K562 (cell line): ENCODE data around the gene ARL11. TPM values are rescaled to one million over a fixed set of nuclear protein-coding genes. Genes with fewer than 3 reads are reported as not detected.

Experiments used
- ATAC-seq: fragments of 200-7000 bp; cut with Tn5 transposase; 3 replicates; pipeline ENCODE4 v1.9.1; 2020; ENCODE audit warnings: moderate library complexity
- BruUV-seq: library from RNA; stranded (reverse); fragments of 400-500 nt; replicated peaks from 2 replicates; lab custom pipeline; 2021; lab: Mats Ljungman, UMichigan
- CTCF ChIA-PET: fragments of 300-600 bp; formaldehyde crosslinking; extraction: SDS; loops from one replicate; lab custom pipeline; 2021; ENCODE audit warnings: low intra/inter-chr PET ratio; lab: Yijun Ruan, JAX
- POLR2A ChIA-PET: fragments of 300-600, 350-650 bp; sonication (Branson Sonifier 250); formaldehyde crosslinking; extraction: SDS; loops from one replicate; lab custom pipeline; 2021; ENCODE audit warnings: antibody characterized with exemption, inconsistent platforms; lab: Yijun Ruan, JAX
- DNase-seq, 4 experiments: peaks; one replicate each; pipeline versions ENCODE4 v3.0.0 to v3.0.0-alpha.2; 2011 to 2018; ENCODE audit warnings: low spot score in 3 of 4, mixed read lengths in 3 of 4; ENCODE audit errors: extremely low read depth in 1 of 4
- FAIRE-seq: peaks from 2 replicates; lab custom pipeline; 2011; peaks lifted over from hg19 to GRCh38; lab: Jason Lieb, UNC
- H2AFZ ChIP-seq: 2 replicates; pipeline ENCODE4 v1.6.0; 2011; ENCODE audit warnings: low read depth, low read length, control low read depth, inconsistent platforms
- H3K27ac ChIP-seq: fragments of 200-600 bp; 3 replicates; pipeline ENCODE4 v1.8.0; 2011; ENCODE audit warnings: low read depth, mild to moderate bottlenecking, control low read depth, inconsistent platforms, low read length, moderate library complexity, mixed read lengths; ENCODE audit errors: extremely low read depth
- H3K27me3 ChIP-seq, 2 experiments: fragments of 300-600 bp in 1 of 2; 2 replicates in 1 of 2; 3 replicates in 1 of 2; pipeline versions ENCODE4 v1.6.0 to v1.8.0; 2011; ENCODE audit warnings: inconsistent platforms in 2 of 2, low read length in 2 of 2, mild to moderate bottlenecking in 1 of 2, mixed read lengths in 1 of 2, moderate library complexity in 1 of 2; ENCODE audit not compliant: control insufficient read depth in 2 of 2, insufficient read depth in 2 of 2
- H3K36me3 ChIP-seq: fragments of 300-600 bp; 3 replicates; pipeline ENCODE4 v1.8.0; 2011; ENCODE audit warnings: mild to moderate bottlenecking, low read length, inconsistent platforms; ENCODE audit not compliant: control insufficient read depth, insufficient read depth
- H3K4me1 ChIP-seq, 2 experiments: fragments of 200-600 bp in 1 of 2; replicated peaks in 1 of 2; 2 replicates in 1 of 2; 3 replicates in 1 of 2; pipeline versions ENCODE4 v1.5.1 to v1.8.0; 2011; ENCODE audit warnings: inconsistent platforms in 2 of 2, low read length in 2 of 2, mild to moderate bottlenecking in 1 of 2, mixed read lengths in 1 of 2, moderate library complexity in 1 of 2; ENCODE audit not compliant: control insufficient read depth in 2 of 2, insufficient read depth in 2 of 2
- H3K4me2 ChIP-seq: 2 replicates; pipeline ENCODE4 v1.6.1; 2011; ENCODE audit warnings: low read length, control low read depth, inconsistent platforms, mixed read lengths; ENCODE audit not compliant: insufficient read depth
- H3K4me3 ChIP-seq: fragments of 200-600 bp; sonication (generic), shearing (Covaris generic); 2 replicates; pipeline ENCODE4 v1.5.1; 2016; ENCODE audit warnings: control low read depth, inconsistent platforms
- H3K79me2 ChIP-seq: fragments of 200-600 bp; 3 replicates; pipeline ENCODE4 v1.8.0; 2011; ENCODE audit warnings: low read length, inconsistent platforms; ENCODE audit not compliant: control insufficient read depth, insufficient read depth
- H3K9ac ChIP-seq, 2 experiments: 2 replicates each; pipeline versions ENCODE4 v1.6.0 to v1.6.1; 2011; ENCODE audit warnings: low read depth in 2 of 2, low read length in 2 of 2, control low read depth in 1 of 2, inconsistent platforms in 1 of 2, mild to moderate bottlenecking in 1 of 2, mixed read lengths in 1 of 2; ENCODE audit not compliant: insufficient read depth in 1 of 2
- H3K9me1 ChIP-seq: one replicate; pipeline ENCODE4 v1.6.0; 2011; ENCODE audit warnings: inconsistent platforms, mild to moderate bottlenecking, low read length, moderate library complexity; ENCODE audit not compliant: control insufficient read depth, insufficient read depth
- H3K9me3 ChIP-seq: replicated peaks from 2 replicates; pipeline ENCODE4 v1.5.1; 2011; ENCODE audit warnings: low read depth, low read length, inconsistent platforms; ENCODE audit not compliant: control insufficient read depth, insufficient read depth
- H4K20me1 ChIP-seq: replicated peaks from 2 replicates; pipeline ENCODE4 v1.6.1; 2011; ENCODE audit warnings: low read length, inconsistent platforms, mixed read lengths; ENCODE audit not compliant: control insufficient read depth, insufficient read depth
- C11orf30 ChIP-seq: fragments of 450-650 bp; IDR thresholded peaks from 2 replicates; pipeline ENCODE4 v1.6.1; 2016; ENCODE audit warnings: low read depth, mild to moderate bottlenecking
- DACH1 ChIP-seq: fragments of 450-650 bp; IDR thresholded peaks from 2 replicates; pipeline ENCODE4 v1.6.1; 2018; ENCODE audit not compliant: partially characterized antibody
- HDAC1 ChIP-seq, 2 experiments: fragments of 450-650 bp; IDR thresholded peaks; 2 replicates each; pipeline ENCODE4 v1.6.1; 2016 to 2017; ENCODE audit warnings: inconsistent platforms in 1 of 2, mild to moderate bottlenecking in 1 of 2, moderate library complexity in 1 of 2
- L3MBTL2 ChIP-seq: fragments of 450-650 bp; IDR thresholded peaks from 2 replicates; pipeline ENCODE4 v1.6.1; 2016; ENCODE audit warnings: mild to moderate bottlenecking, moderate library complexity
- NFE2 ChIP-seq: IDR thresholded peaks from 2 replicates; pipeline ENCODE4 v1.6.1; 2014; ENCODE audit warnings: antibody characterized with exemption, low read depth
- NFIX ChIP-seq: fragments of 250-450 bp; sonication (Bioruptor Pico); IDR thresholded peaks from 2 replicates; pipeline ENCODE4 v1.4.0; 2020; ENCODE audit warnings: low read depth, mild to moderate bottlenecking, moderate library complexity
- PHB ChIP-seq: fragments of 250-450 bp; sonication (Bioruptor Pico); IDR thresholded peaks from 2 replicates; pipeline ENCODE4 v1.5.0; 2021
- SMARCA5 ChIP-seq: fragments of 450-650 bp; IDR thresholded peaks from 2 replicates; pipeline ENCODE4 v1.6.1; 2016
- SNIP1 ChIP-seq: fragments of 450-650 bp; IDR thresholded peaks from 2 replicates; pipeline ENCODE4 v1.7.1; 2017; ENCODE audit warnings: low read depth, mild to moderate bottlenecking
- ZNF592 ChIP-seq: fragments of 450-650 bp; IDR thresholded peaks from 2 replicates; pipeline ENCODE4 v1.6.1; 2017; ENCODE audit warnings: antibody characterized with exemption, mild to moderate bottlenecking
- WGBS: fragments of 100-300 bp; shearing (Covaris generic); methylation state at CpG from one replicate; pipeline ENCODE4 v1.1.6; 2016; ENCODE audit warnings: low coverage, mixed read lengths; ENCODE audit not compliant: insufficient coverage; ENCODE audit errors: missing lambda C conversion rate; 5-methylcytosine and 5-hydroxymethylcytosine counted together
- in situ Hi-C: fragments of 300-500 bp; cut with MboI; formaldehyde crosslinking; loops from 4 replicates; pipeline ENCODE4 v1.15.0; 2018; ENCODE audit warnings: inconsistent platforms, mixed read lengths
- intact Hi-C: fragments of 100-400 bp; cut with micrococcal nuclease; formaldehyde crosslinking; loops from 2 replicates; pipeline ENCODE4 v1.14.2; 2022
- polyA plus RNA-seq, 8 experiments: library from polyadenylated mRNA; depleted of rRNA in 4 of 8; stranded (reverse) in 5 of 8; unstranded in 3 of 8; fragments of >200 nt; fragmentation: Nextera tagmentation in 2 of 8; fragmentation: Illumina TruSeq in 1 of 8; extraction: Ambion mirVana in 2 of 8; extraction: Trizol in 1 of 8; gene quantifications; 2 replicates each; pipeline versions ENCODE4 v1.2.1 to v1.2.3, GENCODE V29; 2011 to 2014; ENCODE audit warnings: inconsistent platforms in 1 of 8, missing spikeins in 1 of 8
- total RNA-seq, 7 experiments: library from RNA; depleted of rRNA in 6 of 7; stranded (reverse); fragments of >200 nt in 6 of 7; fragmentation: Illumina TruSeq in 2 of 7; extraction: Trizol in 2 of 7; gene quantifications; 2 replicates each; pipeline versions ENCODE4 v1.2.1 to v1.2.3, GENCODE V29; 2011 to 2021; ENCODE audit warnings: low replicate concordance in 1 of 7
- TF ChIP-seq, protein P1 (sequence below): fragments of 250-450 bp; sonication (Bioruptor Pico); IDR thresholded peaks from 2 replicates; pipeline ENCODE4 v1.8.0; 2022; ENCODE audit warnings: inconsistent platforms, mild to moderate bottlenecking, moderate library complexity, borderline replicate concordance
- TF ChIP-seq, protein P2 (sequence below): sonication (generic); formaldehyde crosslinking; IDR thresholded peaks from 2 replicates; pipeline ENCODE4 v1.8.0; 2022; ENCODE audit warnings: mild to moderate bottlenecking, low read depth, missing genetic modification reagents
- TF ChIP-seq, protein P3 (sequence below), 3 experiments: fragments of 200-800 bp in 1 of 3; fragments of 250-450 bp in 1 of 3; fragments of 450-650 bp in 1 of 3; sonication (Bioruptor Pico) in 1 of 3; sonication (Bioruptor generic) in 1 of 3; formaldehyde crosslinking in 1 of 3; IDR thresholded peaks; 2 replicates each; pipeline versions ENCODE4 v1.6.1 to v1.8.0; 2016 to 2022; ENCODE audit warnings: mild to moderate bottlenecking in 2 of 3, missing genetic modification characterization in 2 of 3, missing compliant biosample characterization in 1 of 3, moderate library complexity in 1 of 3

ARL11 gene
- total and polyA plus RNA-seq, 9 of the 15 experiments (the other 6 are each of a cell fraction or from before 2014, with no cell fraction given): 0.18 to 0.87 (median 0.45) TPM

DNA sequence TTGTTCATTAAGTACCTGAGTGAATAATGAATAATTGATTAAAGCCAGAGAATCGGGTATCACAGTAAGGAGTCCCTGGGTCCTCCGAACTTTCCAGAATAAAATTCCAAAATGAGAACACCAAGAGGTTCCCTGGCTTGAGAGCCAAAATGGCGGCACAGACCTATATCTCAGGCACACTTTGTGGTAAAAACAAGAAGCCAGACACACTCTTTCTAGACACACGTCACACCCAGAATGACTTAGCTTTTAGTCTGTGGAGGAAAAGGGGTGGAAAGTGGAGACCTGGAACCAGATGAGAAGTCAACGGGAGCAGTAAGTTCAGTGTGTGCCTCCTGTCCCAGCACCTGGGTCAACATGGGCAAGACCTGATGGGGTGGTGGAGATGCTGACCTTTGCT is 8.4 kb downstream of the ARL11 start:
- peaks cover 9 to 15% of the 10 kb centered on the region in 2 experiments; a peak in 3 of 5 replicates for H3K4me1 ChIP-seq
- no peaks in the 10 kb centered on the region for H3K36me3 ChIP-seq
- 19% methylated on average over 5 of the region's 5 CpGs for WGBS
- no peak overlapping the region for H3K9ac ChIP-seq
- no TSS peak for BruUV-seq
- no peaks in the 10 kb centered on the region for H3K79me2 ChIP-seq
- H3K4me2 ChIP-seq: no peak overlapping the region
- H3K27me3 ChIP-seq: no peaks in the 10 kb centered on the region
- ATAC-seq (peak; percentile 59; the same call in 2 of the 3 replicates), DNase-seq (peak in 1 of 4 experiments; percentile 28), FAIRE-seq (peak; percentile 26)
- no peak overlapping the region for H3K27ac ChIP-seq
- in situ Hi-C loops (no loop called here), intact Hi-C loops (no loop called here)
- ChIA-PET CTCF (no interaction called here), POLR2A (no interaction called here)
- H4K20me1 ChIP-seq: no peaks in the 10 kb centered on the region
- H3K9me3 ChIP-seq: no peaks in the 10 kb centered on the region
- H2AFZ ChIP-seq: peak overlapping the region; percentile 88
- no peak overlapping the region for H3K4me3 ChIP-seq
- H3K9me1 ChIP-seq: no peaks in the 10 kb centered on the region
- TF ChIP-seq ZNF592: 0 out of 2 replicates have a peak, but pooled peaks have one; percentile 30
- no peak for TF ChIP-seq SNIP1
- TF ChIP-seq HDAC1 (IDR thresholded peaks at IDR 0.05): no peak
- no peak for TF ChIP-seq DACH1
- no peak for TF ChIP-seq NFIX
- TF ChIP-seq, protein P1, sequence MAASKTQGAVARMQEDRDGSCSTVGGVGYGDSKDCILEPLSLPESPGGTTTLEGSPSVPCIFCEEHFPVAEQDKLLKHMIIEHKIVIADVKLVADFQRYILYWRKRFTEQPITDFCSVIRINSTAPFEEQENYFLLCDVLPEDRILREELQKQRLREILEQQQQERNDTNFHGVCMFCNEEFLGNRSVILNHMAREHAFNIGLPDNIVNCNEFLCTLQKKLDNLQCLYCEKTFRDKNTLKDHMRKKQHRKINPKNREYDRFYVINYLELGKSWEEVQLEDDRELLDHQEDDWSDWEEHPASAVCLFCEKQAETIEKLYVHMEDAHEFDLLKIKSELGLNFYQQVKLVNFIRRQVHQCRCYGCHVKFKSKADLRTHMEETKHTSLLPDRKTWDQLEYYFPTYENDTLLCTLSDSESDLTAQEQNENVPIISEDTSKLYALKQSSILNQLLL (CRISPR knock-in tag): no peak
- TF ChIP-seq, protein P2, sequence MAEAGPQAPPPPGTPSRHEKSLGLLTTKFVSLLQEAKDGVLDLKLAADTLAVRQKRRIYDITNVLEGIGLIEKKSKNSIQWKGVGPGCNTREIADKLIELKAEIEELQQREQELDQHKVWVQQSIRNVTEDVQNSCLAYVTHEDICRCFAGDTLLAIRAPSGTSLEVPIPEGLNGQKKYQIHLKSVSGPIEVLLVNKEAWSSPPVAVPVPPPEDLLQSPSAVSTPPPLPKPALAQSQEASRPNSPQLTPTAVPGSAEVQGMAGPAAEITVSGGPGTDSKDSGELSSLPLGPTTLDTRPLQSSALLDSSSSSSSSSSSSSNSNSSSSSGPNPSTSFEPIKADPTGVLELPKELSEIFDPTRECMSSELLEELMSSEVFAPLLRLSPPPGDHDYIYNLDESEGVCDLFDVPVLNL (CRISPR knock-in tag): no peak
- no peak for TF ChIP-seq PHB (CRISPR knock-in tag)
- TF ChIP-seq SMARCA5: no peak
- TF ChIP-seq NFE2: peak; percentile 53; the same call in 1 of the 2 replicates
- peak; percentile 16; the same call in 1 of the 2 replicates for TF ChIP-seq L3MBTL2
- peak; percentile 37; the same call in 1 of the 2 replicates for TF ChIP-seq C11orf30
- TF ChIP-seq, protein P3, sequence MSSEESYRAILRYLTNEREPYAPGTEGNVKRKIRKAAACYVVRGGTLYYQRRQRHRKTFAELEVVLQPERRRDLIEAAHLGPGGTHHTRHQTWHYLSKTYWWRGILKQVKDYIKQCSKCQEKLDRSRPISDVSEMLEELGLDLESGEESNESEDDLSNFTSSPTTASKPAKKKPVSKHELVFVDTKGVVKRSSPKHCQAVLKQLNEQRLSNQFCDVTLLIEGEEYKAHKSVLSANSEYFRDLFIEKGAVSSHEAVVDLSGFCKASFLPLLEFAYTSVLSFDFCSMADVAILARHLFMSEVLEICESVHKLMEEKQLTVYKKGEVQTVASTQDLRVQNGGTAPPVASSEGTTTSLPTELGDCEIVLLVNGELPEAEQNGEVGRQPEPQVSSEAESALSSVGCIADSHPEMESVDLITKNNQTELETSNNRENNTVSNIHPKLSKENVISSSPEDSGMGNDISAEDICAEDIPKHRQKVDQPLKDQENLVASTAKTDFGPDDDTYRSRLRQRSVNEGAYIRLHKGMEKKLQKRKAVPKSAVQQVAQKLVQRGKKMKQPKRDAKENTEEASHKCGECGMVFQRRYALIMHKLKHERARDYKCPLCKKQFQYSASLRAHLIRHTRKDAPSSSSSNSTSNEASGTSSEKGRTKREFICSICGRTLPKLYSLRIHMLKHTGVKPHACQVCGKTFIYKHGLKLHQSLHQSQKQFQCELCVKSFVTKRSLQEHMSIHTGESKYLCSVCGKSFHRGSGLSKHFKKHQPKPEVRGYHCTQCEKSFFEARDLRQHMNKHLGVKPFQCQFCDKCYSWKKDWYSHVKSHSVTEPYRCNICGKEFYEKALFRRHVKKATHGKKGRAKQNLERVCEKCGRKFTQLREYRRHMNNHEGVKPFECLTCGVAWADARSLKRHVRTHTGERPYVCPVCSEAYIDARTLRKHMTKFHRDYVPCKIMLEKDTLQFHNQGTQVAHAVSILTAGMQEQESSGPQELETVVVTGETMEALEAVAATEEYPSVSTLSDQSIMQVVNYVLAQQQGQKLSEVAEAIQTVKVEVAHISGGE (CRISPR knock-in tag; IDR thresholded peaks at IDR 0.05): 0 out of 6 replicates have a peak, but pooled peaks of 1 of the 3 experiments have one; percentile 25
